Smooth muscle cell (in vitro differentiated cells): ENCODE measurements around the gene POLL. TPM values are rescaled to one million over a fixed set of nuclear protein-coding genes. Genes with fewer than 3 reads are reported as not detected.

ENCODE experiments used
- DNase-seq: peaks from one replicate; lab custom pipeline; 2025; ENCODE audit not compliant: unreplicated experiment; lab: John Stamatoyannopoulos, UW
- H2AFZ ChIP-seq: fragments of 200-600 bp; sonication (generic); 2 replicates; pipeline ENCODE4 v1.6.0; 2016; ENCODE audit warnings: antibody characterized with exemption, low read depth, mild to moderate bottlenecking
- H3F3A ChIP-seq: fragments of 200-600 bp; sonication (generic); 2 replicates; pipeline ENCODE4 v1.6.0; 2017; ENCODE audit warnings: antibody characterized with exemption, low read depth
- H3K27ac ChIP-seq: fragments of 200-600 bp; sonication (generic); 2 replicates; pipeline ENCODE4 v1.5.1; 2016; ENCODE audit warnings: low read depth, mild to moderate bottlenecking
- H3K27me3 ChIP-seq: fragments of 200-600 bp; sonication (generic); 2 replicates; pipeline ENCODE4 v1.6.1; 2016; ENCODE audit warnings: low read depth, mild to moderate bottlenecking
- H3K36me3 ChIP-seq: fragments of 200-600 bp; sonication (generic); 2 replicates; pipeline ENCODE4 v1.5.1; 2016; ENCODE audit warnings: low read depth
- H3K4me1 ChIP-seq: fragments of 200-600 bp; sonication (generic); 2 replicates; pipeline ENCODE4 v1.5.1; 2016; ENCODE audit warnings: low read depth
- H3K4me2 ChIP-seq: fragments of 200-600 bp; sonication (generic); 2 replicates; pipeline ENCODE4 v1.6.0; 2016; ENCODE audit warnings: mild to moderate bottlenecking
- H3K4me3 ChIP-seq: fragments of 200-600 bp; sonication (generic); 2 replicates; pipeline ENCODE4 v1.5.1; 2016; ENCODE audit warnings: mild to moderate bottlenecking
- H3K79me2 ChIP-seq: fragments of 200-600 bp; sonication (generic); 2 replicates; pipeline ENCODE4 v1.6.0; 2016; ENCODE audit warnings: low read depth, mild to moderate bottlenecking
- H3K9ac ChIP-seq: fragments of 200-600 bp; sonication (generic); 2 replicates; pipeline ENCODE4 v1.6.0; 2016; ENCODE audit warnings: low read depth
- H3K9me3 ChIP-seq: fragments of 200-600 bp; sonication (generic); replicated peaks from 2 replicates; pipeline ENCODE4 v1.5.1; 2016; ENCODE audit warnings: low read depth
- H4K20me1 ChIP-seq: fragments of 200-600 bp; sonication (generic); 2 replicates; pipeline ENCODE4 v1.6.0; 2016; ENCODE audit warnings: low read depth
- CTCF ChIP-seq: fragments of 200-600 bp; sonication (generic); IDR thresholded peaks from 2 replicates; pipeline ENCODE4 v1.5.1; 2017; ENCODE audit warnings: borderline replicate concordance, mild to moderate bottlenecking, antibody characterized with exemption; ENCODE audit not compliant: insufficient read depth, poor library complexity, severe bottlenecking
- WGBS: methylation state at CpG from one replicate; pipeline ENCODE4 v1.1.7; 2016; ENCODE audit warnings: low lambda C conversion rate; 5-methylcytosine and 5-hydroxymethylcytosine counted together
- polyA plus RNA-seq: library from polyadenylated mRNA; unstranded; fragments of >200 nt; fragmentation: Nextera tagmentation; extraction: Ambion mirVana; gene quantifications from 2 replicates; pipeline ENCODE4 v1.2.1, GENCODE V29; 2016
- total RNA-seq: library from RNA; depleted of rRNA; stranded (reverse); fragments of >200 nt; gene quantifications from 2 replicates; pipeline ENCODE4 v1.2.3, GENCODE V29; 2014

Gene POLL
- total and polyA plus RNA-seq, 2 experiments from 2014 or later = 14.6 to 15.1 TPM

- H4K20me1 ChIP-seq = no peaks in the 10 kb centered on the region
- no peaks in the 10 kb centered on the region for H3K9me3 ChIP-seq
- 79% methylated on average over 13 of the region's 13 CpGs for WGBS
- H3K4me1 ChIP-seq = peaks cover 27% of the 10 kb centered on the region
- H3K36me3 ChIP-seq = no peaks in the 10 kb centered on the region
- H3K27me3 ChIP-seq = no peaks in the 10 kb centered on the region
- H3K79me2 ChIP-seq = no peaks in the 10 kb centered on the region
- H3K4me3 ChIP-seq = no peak overlapping the region
- H3K4me2 ChIP-seq = no peak overlapping the region
- TF ChIP-seq CTCF = no peak
- DNase-seq = no peak
- no peak overlapping the region for H3K27ac ChIP-seq
- H2AFZ ChIP-seq = no peak overlapping the region
- no peak overlapping the region for H3K9ac ChIP-seq
- H3F3A ChIP-seq = no peaks in the 10 kb centered on the region
Measured at GRCh38 chr10:101614663-101615524, 26.8 kb upstream of the POLL start.

GRCh38 chr10:101613646-101614045, 25.6 kb upstream of the POLL start:
- Histone ChIP-seq H3K27me3 (no peaks in the 10 kb centered on the region), H3K4me2 (no peak overlapping the region), H3K27ac (no peak overlapping the region), H3K4me1 (peaks cover 23% of the 10 kb centered on the region), H3K9ac (no peak overlapping the region), H3K36me3 (no peaks in the 10 kb centered on the region), H2AFZ (no peak overlapping the region), H3K79me2 (no peaks in the 10 kb centered on the region), H3K9me3 (no peaks in the 10 kb centered on the region), H3K4me3 (no peak overlapping the region), H3F3A (no peaks in the 10 kb centered on the region), H4K20me1 (no peaks in the 10 kb centered on the region)
- no peak for DNase-seq
- 96% methylated on average over 3 of the region's 3 CpGs for WGBS
- no peak for TF ChIP-seq CTCF

GRCh38 chr10:101612872-101613271, 24.8 kb upstream of the POLL start:
- Histone ChIP-seq H3K27ac (no peak overlapping the region), H3K27me3 (no peaks in the 10 kb centered on the region), H4K20me1 (peaks cover 5% of the 10 kb centered on the region), H2AFZ (no peak overlapping the region), H3K4me2 (no peak overlapping the region), H3K9ac (no peak overlapping the region), H3K36me3 (no peaks in the 10 kb centered on the region), H3K4me3 (no peak overlapping the region), H3F3A (no peaks in the 10 kb centered on the region), H3K4me1 (peaks cover 23% of the 10 kb centered on the region), H3K79me2 (no peaks in the 10 kb centered on the region), H3K9me3 (no peaks in the 10 kb centered on the region)
- 95% methylated on average over 10 of the region's 10 CpGs for WGBS
- DNase-seq = no peak
- TF ChIP-seq CTCF = no peak

- TF ChIP-seq CTCF = no peak
- Histone ChIP-seq H3K9ac (no peak overlapping the region), H3K36me3 (no peaks in the 10 kb centered on the region), H3K4me2 (no peak overlapping the region), H2AFZ (no peak overlapping the region), H3F3A (no peaks in the 10 kb centered on the region), H3K4me1 (peaks cover 31% of the 10 kb centered on the region), H4K20me1 (peaks cover 11% of the 10 kb centered on the region), H3K27ac (no peak overlapping the region), H3K79me2 (no peaks in the 10 kb centered on the region), H3K4me3 (no peak overlapping the region), H3K9me3 (no peaks in the 10 kb centered on the region), H3K27me3 (no peaks in the 10 kb centered on the region)
- 95% methylated on average over 6 of the region's 6 CpGs for WGBS
- no peak for DNase-seq
Measured at GRCh38 chr10:101612086-101612485, 24.0 kb upstream of the POLL start.
